Hindlimb muscle (tissue), 1 donor: ENCODE measurements around the gene PLAU. TPM values are rescaled to one million over a fixed set of nuclear protein-coding genes. Genes with fewer than 3 reads are reported as not detected.

Experiments
- DNase-seq: peaks from one replicate; pipeline ENCODE4 v3.0.0-alpha.2; 2013
- polyA plus RNA-seq: library from polyadenylated mRNA; unstranded; fragments of 120-200 nt; gene quantifications from one replicate; pipeline ENCODE4 v1.2.1, GENCODE V29; 2013; ENCODE audit not compliant: insufficient read length

PLAU gene
- polyA plus RNA-seq, result 32.5 TPM

GRCh38 chr10:73910764-73911552, at the start of gene PLAU:
Gene PLAU, plus strand, starts transcription at chr10:73911132. Its CDS starts 424 bp downstream, at chr10:73911556.
- no peak for DNase-seq

- DNase-seq, result no peak
Measured at GRCh38 chr10:73862011-73862410, 48.9 kb upstream of the PLAU start.

DNA sequence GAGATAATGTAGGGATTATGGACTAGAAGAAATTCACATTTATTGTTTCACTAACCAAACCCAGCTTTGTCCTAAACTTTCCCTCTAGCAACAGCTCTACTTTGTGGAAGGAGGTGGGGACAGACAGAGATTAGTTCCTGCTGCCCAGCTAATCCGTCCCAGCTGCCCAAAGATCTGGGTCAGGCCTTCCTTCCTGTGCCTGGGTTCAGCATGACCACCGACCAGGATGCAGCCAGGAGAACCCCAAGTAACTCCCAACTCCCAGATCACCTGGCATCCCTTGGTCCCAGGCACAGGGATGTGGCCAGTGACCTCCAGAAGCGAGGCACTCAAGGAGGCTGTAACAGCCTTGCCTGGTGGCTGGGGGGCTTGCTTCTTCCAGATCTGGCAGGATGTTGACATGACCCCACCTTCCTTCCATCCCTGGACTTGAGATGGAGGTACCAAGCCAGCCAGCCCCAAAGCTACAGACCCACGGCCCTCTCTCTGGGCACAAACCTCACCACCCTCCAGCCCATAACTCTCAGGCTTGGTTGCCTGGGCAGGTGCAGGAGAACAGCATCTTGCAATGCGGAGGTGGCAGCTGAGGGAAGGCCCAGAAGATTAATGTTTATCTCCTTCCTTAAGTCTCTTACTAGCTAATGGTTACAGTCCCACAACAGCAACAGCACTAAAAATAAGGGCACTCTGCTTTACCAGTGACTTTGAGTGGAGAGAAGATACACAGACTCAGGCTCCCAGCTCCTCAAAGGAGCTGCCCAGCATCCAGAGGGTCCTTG, 47.7 kb upstream of the PLAU start:
- no peak for DNase-seq

GRCh38 chr10:73864229-73864628, 46.7 kb upstream of the PLAU start:
- no peak for DNase-seq

- no peak for DNase-seq
Measured at GRCh38 chr10:73865107-73865458, 45.8 kb upstream of the PLAU start.

DNA sequence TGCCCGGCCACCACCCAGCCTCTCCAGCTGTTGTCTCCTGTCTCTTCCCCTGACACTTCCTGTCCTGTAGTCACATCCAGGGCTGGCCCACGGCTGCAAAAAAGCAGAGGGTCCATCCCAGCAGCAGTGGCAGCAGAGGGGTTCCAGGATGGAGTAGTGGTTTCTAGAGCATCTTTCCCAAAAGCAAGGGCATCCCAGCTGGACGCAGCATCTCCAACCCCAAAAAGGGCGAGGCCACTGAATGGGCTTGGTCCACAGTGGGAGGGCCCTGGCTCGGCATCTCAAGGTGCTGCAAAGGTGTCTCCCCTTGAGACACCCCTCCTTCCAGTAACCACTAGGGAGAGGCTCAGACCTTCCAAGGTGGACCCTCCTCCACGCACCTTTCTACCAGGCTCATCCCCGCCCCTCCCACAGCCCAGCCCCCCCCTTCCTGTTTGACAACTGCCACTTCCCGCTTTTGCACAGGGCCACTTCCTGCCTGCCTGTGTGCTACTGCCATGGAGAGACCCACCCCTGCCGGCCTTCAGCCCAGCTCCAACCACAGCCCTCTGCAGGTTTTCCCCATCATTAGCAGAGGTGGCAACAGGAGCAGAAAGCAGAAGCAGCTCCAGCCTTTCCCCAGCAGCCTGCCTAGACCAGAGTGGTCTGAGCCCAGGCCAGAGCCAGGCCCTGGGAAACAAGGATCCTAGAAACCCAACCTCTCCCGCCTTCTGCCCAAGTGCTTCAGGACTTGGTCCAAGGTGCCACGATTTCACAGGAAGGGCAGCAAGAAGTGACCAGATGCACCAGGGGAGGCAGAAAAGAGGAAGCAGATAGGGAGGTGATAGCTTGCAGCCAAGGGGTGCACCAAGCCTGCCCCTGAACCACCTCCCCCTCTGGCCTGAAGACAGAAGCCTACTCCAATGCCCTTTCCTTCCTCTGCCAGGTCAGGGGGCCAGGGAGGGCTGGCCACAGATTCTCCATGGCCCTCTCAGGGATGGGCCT, 45.2 kb upstream of the PLAU start:
- DNase-seq, result no peak

- no peak for DNase-seq
Measured at GRCh38 chr10:73866621-73867020, 44.3 kb upstream of the PLAU start.

GRCh38 chr10:73867126-73867807, 43.7 kb upstream of the PLAU start:
- no peak for DNase-seq

DNA sequence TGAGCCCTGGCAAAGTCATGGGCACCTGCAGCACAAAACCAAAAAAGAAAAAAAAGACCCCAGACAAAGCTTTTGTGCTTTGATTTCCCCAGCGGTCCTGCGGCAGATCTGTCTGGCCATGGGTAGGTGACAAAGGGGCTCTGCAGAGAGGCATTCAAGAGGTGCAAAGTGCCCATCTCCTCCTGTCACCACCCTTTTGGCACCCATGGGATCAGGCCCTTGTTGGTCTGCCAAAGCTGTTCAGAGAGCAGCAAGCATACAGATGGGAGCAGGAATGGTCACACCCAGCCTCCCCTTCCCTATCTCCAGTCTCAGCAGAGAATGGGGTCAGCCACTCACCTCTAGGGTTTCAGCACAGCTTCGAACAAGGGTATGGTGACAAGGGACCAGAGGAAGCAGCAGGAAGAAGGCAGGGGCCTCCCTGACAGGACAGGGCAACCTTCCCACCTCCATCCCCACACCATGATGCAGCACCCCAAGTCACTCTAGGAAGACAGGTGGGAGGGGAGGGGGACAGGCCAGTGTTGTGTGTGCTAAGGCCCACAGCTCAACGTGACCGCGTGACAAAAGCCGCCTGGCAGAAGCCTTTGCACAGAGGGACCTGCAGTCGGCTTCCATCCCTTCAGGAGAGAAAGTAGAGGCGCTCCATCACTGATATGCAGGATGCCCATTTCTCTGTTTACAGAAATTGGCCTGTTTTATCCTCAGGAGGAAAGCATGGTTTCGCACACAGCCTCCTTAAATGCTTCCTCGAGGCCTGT, 42.9 kb upstream of the PLAU start:
- no peak for DNase-seq

DNA sequence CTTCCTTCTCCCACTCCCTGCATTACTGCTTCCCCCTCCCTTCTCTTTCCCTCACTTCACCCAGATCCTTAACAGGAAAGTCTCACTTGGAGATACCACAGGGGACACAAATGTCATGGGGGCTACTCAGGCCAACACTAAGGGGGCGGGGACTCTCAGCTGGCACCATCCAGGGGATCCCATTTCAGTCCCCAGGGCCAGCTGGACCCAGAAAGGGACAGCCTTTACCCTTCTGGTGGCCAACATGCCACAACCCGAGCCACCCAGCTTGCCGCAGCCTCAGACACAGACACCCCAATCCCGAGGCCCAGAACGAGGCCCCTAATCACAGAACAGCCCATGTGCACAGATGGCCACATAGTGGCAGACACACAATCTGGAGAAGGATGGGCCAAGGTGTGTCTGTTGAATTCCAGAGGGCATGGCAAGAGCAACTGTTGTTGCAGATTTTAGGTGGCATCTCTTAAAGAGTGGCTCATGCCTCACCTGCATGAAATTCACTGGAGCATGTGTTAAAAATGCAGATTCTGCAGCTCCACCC, 42.2 kb upstream of the PLAU start:
- DNase-seq, result no peak

- DNase-seq, result no peak
Measured at GRCh38 chr10:73871295-73872189, 39.4 kb upstream of the PLAU start.

DNA sequence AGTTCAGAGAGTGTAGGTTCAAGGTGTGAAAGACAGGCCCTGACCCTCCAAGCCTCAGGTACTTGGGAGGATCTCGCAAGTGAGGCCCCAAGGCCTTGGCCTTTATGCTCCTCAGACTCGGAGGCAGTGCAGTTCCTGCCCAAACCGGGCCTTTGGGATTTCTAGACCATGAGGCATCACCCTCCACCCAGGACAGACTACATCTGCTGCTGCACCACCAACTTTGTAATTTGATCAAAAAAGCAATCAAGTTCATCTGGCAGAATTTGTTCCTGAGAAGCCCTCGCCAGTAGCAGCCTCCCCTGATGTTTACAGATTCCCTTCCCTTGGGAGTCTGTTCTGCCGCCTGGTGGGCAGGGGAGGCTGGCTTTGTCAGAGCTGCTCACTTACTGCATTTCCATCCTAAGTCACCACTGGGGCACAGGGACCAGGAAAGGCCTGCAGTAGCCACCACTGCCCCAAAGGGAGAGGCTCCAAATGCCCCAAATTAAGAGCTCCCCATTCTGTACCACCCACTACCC, 38.7 kb upstream of the PLAU start:
- no peak for DNase-seq

DNA sequence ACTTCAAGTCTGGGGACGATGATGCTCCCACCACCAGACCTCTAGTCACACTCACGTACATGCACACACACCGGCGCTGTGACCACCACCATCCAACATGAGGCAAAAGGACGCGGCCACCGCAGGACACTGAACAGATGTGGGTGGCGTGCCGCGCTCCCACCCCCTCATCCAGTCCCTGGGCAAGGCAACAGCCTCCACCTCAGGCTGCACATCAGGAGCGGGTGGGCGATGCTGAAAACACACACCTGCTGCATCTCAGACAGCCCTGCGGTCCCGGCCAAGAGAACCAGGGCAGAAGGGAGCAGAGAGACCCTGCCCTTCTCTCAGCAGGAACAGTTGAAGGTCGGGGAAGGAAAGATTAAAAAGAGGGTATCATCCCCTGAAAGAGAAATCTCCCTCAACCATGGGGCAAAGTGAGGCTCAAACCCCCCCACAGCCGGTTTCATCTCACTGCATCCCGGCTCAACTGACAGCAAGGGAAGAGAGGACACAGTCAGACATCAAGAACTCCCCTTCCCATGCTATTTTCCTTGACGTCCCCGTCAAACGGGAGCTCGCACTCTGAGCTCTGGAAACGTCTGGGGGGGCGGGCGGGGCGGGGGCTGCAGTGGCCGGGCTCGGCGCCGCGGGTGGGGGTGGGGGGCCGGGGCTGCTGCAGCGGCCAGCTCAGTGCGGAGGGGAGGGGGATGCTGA, 37.6 kb upstream of the PLAU start:
- DNase-seq, result no peak

DNA sequence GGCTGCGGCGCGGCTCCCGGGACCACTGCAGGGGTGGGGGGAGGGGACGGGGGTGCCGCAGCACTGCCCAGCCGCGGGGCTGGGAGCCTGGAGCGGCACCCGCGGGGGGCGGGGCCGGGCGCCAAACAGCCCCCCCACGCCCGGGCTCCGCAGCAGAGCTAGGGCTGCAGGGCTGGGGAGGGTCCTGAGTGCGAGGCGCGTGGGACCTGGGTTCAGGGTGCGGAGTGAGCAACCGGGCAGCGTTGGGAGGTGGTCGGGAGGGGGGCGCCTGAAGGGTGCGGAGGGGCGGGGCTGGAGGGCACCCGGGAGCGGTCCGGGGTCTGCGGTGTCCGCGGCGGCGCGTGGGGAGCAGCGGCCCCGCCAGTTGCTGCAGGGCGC, 37.1 kb upstream of the PLAU start:
- DNase-seq, result no peak

DNA sequence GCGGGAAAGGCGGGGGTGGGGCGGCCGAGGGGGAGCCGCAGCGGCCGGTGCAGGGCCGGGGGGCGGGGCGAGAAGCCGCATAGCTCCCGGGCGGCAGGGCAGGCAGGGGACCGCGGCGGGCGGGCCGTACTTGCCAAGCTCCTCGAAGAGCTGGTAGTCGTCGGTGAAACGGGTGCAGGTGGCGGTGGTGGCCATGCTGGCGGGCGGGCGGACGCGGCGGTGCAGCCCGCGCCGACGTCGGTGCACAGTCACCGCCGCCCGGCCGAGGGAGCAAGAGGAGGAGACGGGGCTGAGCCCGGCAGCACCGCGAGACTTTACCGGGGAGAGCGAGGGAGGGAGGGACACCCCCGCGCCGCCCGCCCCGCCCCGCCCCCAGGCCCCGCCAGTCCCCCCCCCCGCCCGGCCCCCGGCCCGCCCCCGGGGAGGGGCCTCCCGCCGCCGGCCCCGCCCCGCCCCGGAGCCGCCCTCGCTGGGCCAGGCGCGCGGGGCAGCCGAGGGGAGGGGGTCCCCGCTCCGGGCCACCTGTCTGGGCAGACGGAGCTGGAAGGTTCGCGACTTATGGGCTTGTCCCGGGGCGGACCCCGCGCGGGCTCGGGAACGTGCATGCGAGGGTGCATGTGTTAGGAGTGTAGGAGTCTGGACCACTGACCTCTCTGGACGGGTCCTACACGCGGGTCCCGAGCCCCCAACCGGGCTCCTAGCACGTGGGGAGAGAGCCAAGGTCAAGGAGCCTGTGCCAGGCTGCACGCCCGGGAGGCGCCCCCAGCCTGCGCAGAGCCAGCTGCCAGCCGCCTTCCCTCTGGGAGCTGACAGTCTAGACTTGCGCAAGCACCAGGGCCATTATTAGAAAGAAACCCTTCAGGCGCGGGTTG, 36.4 kb upstream of the PLAU start, which contains the start of gene CAMK2G:
CAMK2G (minus strand) TSS at position 289 of the 872 bp plus-strand sequence; CDS start at position 195, 94 bp downstream.
- peak; percentile 82 for DNase-seq

GRCh38 chr10:73875139-73875475, 35.8 kb upstream of the PLAU start:
- no peak for DNase-seq

DNA sequence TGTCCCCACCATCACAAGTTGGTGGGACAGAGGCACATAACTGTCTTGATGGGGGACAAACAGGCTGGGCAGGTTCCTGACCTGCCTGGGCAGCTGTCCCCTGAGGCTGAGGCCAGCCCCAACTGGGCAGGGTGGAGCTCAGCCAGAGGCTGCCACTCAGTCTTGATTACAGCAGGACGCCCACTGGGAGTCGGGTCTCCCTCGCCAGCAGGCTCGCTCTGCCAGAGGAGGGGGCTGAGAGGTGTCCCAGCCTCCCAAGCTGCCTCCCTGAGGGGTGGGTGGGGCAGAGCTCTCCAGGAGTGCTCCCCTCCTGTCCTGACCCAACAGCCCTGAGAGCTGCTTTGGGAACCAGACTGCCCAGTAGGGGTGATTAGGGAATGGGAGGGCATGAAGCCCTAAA, 34.8 kb upstream of the PLAU start:
- DNase-seq, result no peak

DNA sequence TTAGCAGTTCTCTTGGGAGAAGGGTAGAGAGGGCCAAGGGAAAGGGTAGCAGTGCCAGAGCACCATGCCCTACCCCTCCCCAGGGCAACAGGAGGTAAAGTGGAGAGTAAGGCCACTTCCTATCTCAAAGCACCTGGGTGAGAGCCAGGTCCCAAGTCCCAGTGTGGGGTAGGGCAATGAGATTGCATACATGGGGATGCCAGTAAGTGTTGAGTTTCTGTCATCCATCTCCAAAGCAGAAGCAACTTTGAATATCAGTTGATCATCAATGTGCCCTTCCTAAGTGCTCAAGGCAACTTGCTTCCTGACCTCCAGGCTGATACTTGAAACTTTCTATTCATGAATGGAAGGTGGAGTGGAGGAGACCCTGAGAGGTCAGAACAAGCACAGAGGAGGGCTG, 34.4 kb upstream of the PLAU start:
- no peak for DNase-seq
